Activated CD4-positive, alpha-beta T cell treated with anti-CD3 and anti-CD28 coated beads, Interleukin-2, amount 50 U/mL, for 24 hours (primary cell): ENCODE data around the gene CD7.

ENCODE experiments used
- DNase-seq, 2 donors: peaks; one replicate each; pipeline ENCODE4 v3.0.0-alpha.2; 2020; ENCODE audit warnings: low read depth in 1 of 2, low spot score in 1 of 2

Gene CD7

GRCh38 chr17:82315703-82316358 lies 1.6 kb downstream of the CD7 start:
- no peak for DNase-seq

- DNase-seq = no peak
These were observed 2.4 kb downstream of the CD7 start for GRCh38 chr17:82314727-82315605.

GRCh38 chr17:82314012-82314726 lies 3.2 kb downstream of the CD7 start:
- DNase-seq = no peak

GRCh38 chr17:82313195-82314011 lies 4.0 kb downstream of the CD7 start:
- DNase-seq = no peak

GRCh38 chr17:82311971-82312370 lies 5.4 kb downstream of the CD7 start:
- no peak for DNase-seq

- no peak for DNase-seq
These were observed 6.5 kb downstream of the CD7 start for GRCh38 chr17:82310877-82311276.

GRCh38 chr17:82309656-82310570 lies 7.5 kb downstream of the CD7 start:
- DNase-seq = no peak

GRCh38 chr17:82305727-82306300 lies 11.6 kb downstream of the CD7 start:
- no peak for DNase-seq

- no peak for DNase-seq
These were observed 12.3 kb downstream of the CD7 start for GRCh38 chr17:82304826-82305726.

GRCh38 chr17:82303944-82304808 lies 13.2 kb downstream of the CD7 start:
- DNase-seq = no peak

GRCh38 chr17:82302991-82303943 lies 14.1 kb downstream of the CD7 start:
- DNase-seq = no peak

GRCh38 chr17:82302568-82302963 lies 14.8 kb downstream of the CD7 start:
- no peak for DNase-seq

GRCh38 chr17:82301916-82302567 lies 15.4 kb downstream of the CD7 start:
- DNase-seq = no peak

GRCh38 chr17:82301300-82301915 lies 16.0 kb downstream of the CD7 start:
- no peak for DNase-seq

GRCh38 chr17:82300707-82301270 lies 16.6 kb downstream of the CD7 start:
- DNase-seq = no peak
